ENCODE measurements around the gene ATXN7L1. TPM values are rescaled to one million over a fixed set of nuclear protein-coding genes. Genes with fewer than 3 reads are reported as not detected.

The ATXN7L1 gene
- total RNA-seq, 1 donor from 2014 or later: 12.6 TPM

DNA sequence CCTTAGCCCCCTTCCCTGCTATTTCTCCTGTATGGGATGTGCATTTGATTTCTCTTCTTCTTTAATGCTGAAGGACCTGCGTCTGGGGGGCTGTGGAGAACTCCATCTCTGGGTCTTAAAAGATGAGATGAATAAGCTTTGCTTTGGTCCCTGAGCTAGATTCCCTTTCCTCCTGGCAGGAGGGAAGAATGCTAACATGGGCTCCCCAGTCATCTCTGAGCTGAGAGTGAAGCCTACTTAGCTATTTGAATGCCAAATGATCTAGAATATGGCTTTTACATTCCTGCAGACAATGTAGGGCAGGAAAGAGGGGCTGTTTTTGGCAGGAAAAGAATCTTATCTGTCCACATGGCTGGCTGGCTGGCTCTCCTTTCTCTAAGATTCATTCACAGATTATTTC, 232.5 kb downstream of the ATXN7L1 start:
- Mint-ChIP-seq H3K4me3 (ENCODE audit: unreplicated experiment) (no peak overlapping the region), H3K36me3 (ENCODE audit: unreplicated experiment) (peaks cover 16% of the 10 kb centered on the region), H3K27me3 (ENCODE audit: unreplicated experiment) (no peaks in the 10 kb centered on the region), H3K9me3 (ENCODE audit: unreplicated experiment) (no peaks in the 10 kb centered on the region), H3K4me1 (ENCODE audit: unreplicated experiment) (peaks cover 14% of the 10 kb centered on the region), H3K27ac (ENCODE audit: unreplicated experiment) (no peak overlapping the region)
- no peak for TF ChIP-seq CTCF (IDR thresholded peaks at IDR 0.05)
- no peak for DNase-seq (ENCODE audit: extremely low spot score, unreplicated experiment)

DNA sequence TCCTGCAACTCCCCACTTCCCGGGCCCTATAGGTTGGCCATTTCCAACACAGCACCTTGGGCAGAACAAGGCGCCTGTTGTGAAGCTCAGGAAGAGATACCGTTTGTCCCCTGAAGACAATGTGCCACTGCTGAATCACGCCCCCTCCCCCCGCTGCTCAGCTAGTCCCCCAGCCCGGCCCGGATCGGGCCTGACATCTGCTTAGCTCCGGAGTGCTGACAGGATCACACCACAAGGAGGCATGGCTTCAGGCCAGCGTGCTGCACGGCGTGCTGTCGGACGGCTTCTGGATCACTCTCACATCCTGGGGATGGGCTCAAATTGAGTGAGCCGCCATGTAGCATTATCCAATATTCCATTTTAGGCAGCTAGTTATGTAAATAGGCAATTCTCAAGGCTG, 233.0 kb downstream of the ATXN7L1 start:
- H3K9me3 Mint-ChIP-seq (ENCODE audit: unreplicated experiment): no peaks in the 10 kb centered on the region
- H3K4me3 Mint-ChIP-seq (ENCODE audit: unreplicated experiment): no peak overlapping the region
- DNase-seq (ENCODE audit: extremely low spot score, unreplicated experiment): no peak
- no peak for TF ChIP-seq CTCF (IDR thresholded peaks at IDR 0.05)
- peaks cover 12% of the 10 kb centered on the region for H3K4me1 Mint-ChIP-seq (ENCODE audit: unreplicated experiment)
- H3K27ac Mint-ChIP-seq (ENCODE audit: unreplicated experiment): no peak overlapping the region
- peaks cover 17% of the 10 kb centered on the region for H3K36me3 Mint-ChIP-seq (ENCODE audit: unreplicated experiment)
- no peaks in the 10 kb centered on the region for H3K27me3 Mint-ChIP-seq (ENCODE audit: unreplicated experiment)

DNA sequence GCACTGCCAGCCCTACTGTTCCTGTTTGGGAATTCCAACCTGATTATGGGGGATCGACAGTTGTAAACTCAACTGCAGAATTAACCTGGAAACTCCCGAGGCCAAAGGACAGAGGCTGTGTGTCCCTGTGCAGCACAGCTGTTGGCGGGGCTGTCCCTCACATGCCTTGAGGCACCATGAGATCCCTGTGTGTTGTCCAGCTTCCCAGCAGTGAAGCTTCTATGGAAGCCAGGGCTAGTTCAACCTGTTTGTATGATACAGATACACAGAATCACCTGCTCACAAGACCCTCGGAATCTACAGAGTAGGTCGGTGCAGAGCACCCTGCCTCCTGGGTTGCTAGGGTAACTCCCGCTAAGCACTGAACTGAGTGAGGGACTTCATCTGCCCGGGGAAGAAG, 234.1 kb downstream of the ATXN7L1 start:
- H3K27ac Mint-ChIP-seq (ENCODE audit: unreplicated experiment): no peak overlapping the region
- no peak for TF ChIP-seq CTCF (IDR thresholded peaks at IDR 0.05)
- no peaks in the 10 kb centered on the region for H3K27me3 Mint-ChIP-seq (ENCODE audit: unreplicated experiment)
- H3K36me3 Mint-ChIP-seq (ENCODE audit: unreplicated experiment): peaks cover 25% of the 10 kb centered on the region
- H3K4me3 Mint-ChIP-seq (ENCODE audit: unreplicated experiment): no peak overlapping the region
- H3K4me1 Mint-ChIP-seq (ENCODE audit: unreplicated experiment): peaks cover 10% of the 10 kb centered on the region
- no peaks in the 10 kb centered on the region for H3K9me3 Mint-ChIP-seq (ENCODE audit: unreplicated experiment)
- no peak for DNase-seq (ENCODE audit: extremely low spot score, unreplicated experiment)

GRCh38 chr7:105640956-105641810, 235.2 kb downstream of the ATXN7L1 start:
- Mint-ChIP-seq H3K9me3 (ENCODE audit: unreplicated experiment) (no peaks in the 10 kb centered on the region), H3K27me3 (ENCODE audit: unreplicated experiment) (no peaks in the 10 kb centered on the region), H3K4me3 (ENCODE audit: unreplicated experiment) (no peak overlapping the region), H3K27ac (ENCODE audit: unreplicated experiment) (no peak overlapping the region), H3K36me3 (ENCODE audit: unreplicated experiment) (peaks cover 32% of the 10 kb centered on the region), H3K4me1 (ENCODE audit: unreplicated experiment) (peaks cover 10% of the 10 kb centered on the region)
- no peak for DNase-seq (ENCODE audit: extremely low spot score, unreplicated experiment)
- no peak for TF ChIP-seq CTCF (IDR thresholded peaks at IDR 0.05)

DNA sequence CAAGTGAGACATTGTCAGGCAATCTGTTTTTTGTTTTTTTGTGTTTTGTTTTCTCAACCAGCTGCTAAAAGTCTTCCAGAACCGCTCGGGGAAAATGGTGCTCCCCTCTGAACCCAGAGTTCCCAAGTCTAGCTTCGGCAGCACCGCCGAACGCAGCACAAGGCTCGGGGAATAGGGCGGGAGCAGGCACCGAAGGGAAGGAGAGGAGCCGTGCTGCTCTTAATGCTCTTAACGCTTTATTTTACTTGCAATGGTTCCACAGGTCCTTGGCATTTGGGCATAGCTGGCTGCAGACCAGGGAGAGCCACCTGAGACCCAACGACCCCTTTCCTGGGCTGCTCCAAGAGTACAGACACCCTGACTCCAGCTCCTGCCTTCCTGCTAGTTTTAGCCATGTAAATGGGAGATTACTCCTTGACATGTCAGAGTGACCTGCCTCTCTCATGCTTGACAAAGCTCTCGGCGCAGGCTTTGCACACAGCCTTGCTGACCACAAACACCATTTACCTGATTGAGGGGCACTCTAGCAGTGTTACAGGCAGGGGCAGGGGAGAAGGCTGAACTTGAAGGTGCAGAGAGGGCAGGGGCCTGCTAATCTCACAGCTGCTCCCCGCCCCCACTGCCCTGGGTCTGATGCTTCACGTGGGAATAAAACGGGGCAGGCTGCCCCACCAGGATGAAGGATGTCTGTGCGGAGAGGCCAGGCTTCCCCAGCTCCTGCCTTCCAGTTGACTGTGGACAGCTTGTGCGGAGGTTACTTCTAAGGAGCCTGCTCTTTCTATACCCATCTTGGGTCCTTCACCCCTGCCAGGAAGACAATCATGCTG, 236.5 kb downstream of the ATXN7L1 start:
- Mint-ChIP-seq H3K27me3 (ENCODE audit: unreplicated experiment) (no peaks in the 10 kb centered on the region), H3K4me1 (ENCODE audit: unreplicated experiment) (peaks cover 10% of the 10 kb centered on the region), H3K9me3 (ENCODE audit: unreplicated experiment) (no peaks in the 10 kb centered on the region), H3K4me3 (ENCODE audit: unreplicated experiment) (no peak overlapping the region), H3K27ac (ENCODE audit: unreplicated experiment) (no peak overlapping the region), H3K36me3 (ENCODE audit: unreplicated experiment) (peaks cover 32% of the 10 kb centered on the region)
- DNase-seq (ENCODE audit: extremely low spot score, unreplicated experiment): no peak
- no peak for TF ChIP-seq CTCF (IDR thresholded peaks at IDR 0.05)
